ENCODE results near the gene ZBTB32.

- TF ChIP-seq POLR2A (IDR thresholded peaks at IDR 0.05; ENCODE audit: low read length) (no peak), GATA1 (IDR thresholded peaks at IDR 0.05; ENCODE audit: low read depth, low read length) (no peak)
These were observed 37.9 kb downstream of the ZBTB32 start, which contains the start of gene IGFLR1 for GRCh38 chr19:35742121-35742724.
